CD14-positive monocyte (primary cell): Measurements from ENCODE around the gene MTARC2. TPM values are rescaled to one million over a fixed set of nuclear protein-coding genes. Genes with fewer than 3 reads are reported as not detected.

ENCODE experiments used
- DNase-seq, 3 donors: peaks; one replicate each; pipeline ENCODE4 v3.0.0-alpha.2; 2011 to 2022
- H2AFZ ChIP-seq: 2 replicates; pipeline ENCODE4 v1.6.0; 2012; ENCODE audit warnings: mild to moderate bottlenecking, low read depth, low read length, inconsistent platforms; ENCODE audit not compliant: insufficient read depth, poor library complexity, severe bottlenecking
- H3K27ac ChIP-seq, 2 donors: 1 replicate in 1 of 2; 2 replicates in 1 of 2; pipeline ENCODE4 v1.5.1; 2012 to 2013; ENCODE audit warnings: low read length in 2 of 2, control low read depth in 1 of 2, inconsistent platforms in 1 of 2, low read depth in 1 of 2, mild to moderate bottlenecking in 1 of 2
- H3K27me3 ChIP-seq, 2 donors: one replicate each; pipeline versions ENCODE4 v1.6.0 to v1.6.1; 2011 to 2013; ENCODE audit warnings: low read length in 2 of 2; ENCODE audit not compliant: control insufficient read depth in 2 of 2, insufficient read depth in 2 of 2
- H3K36me3 ChIP-seq, 2 donors: replicated peaks in 1 of 2; 1 replicate in 1 of 2; 2 replicates in 1 of 2; pipeline versions ENCODE4 v1.5.1 to v1.6.1; 2012 to 2013; ENCODE audit warnings: low read length in 2 of 2, control low read depth in 1 of 2, inconsistent platforms in 1 of 2, mild to moderate bottlenecking in 1 of 2; ENCODE audit not compliant: insufficient read depth in 2 of 2, control insufficient read depth in 1 of 2
- H3K4me1 ChIP-seq, 2 donors: 1 replicate in 1 of 2; 2 replicates in 1 of 2; pipeline versions ENCODE4 v1.5.1 to v1.6.1; 2012 to 2013; ENCODE audit warnings: low read length in 2 of 2, control low read depth in 1 of 2, inconsistent platforms in 1 of 2, mild to moderate bottlenecking in 1 of 2, moderate library complexity in 1 of 2; ENCODE audit not compliant: insufficient read depth in 2 of 2, control insufficient read depth in 1 of 2
- H3K4me2 ChIP-seq: replicated peaks from 2 replicates; pipeline ENCODE3; 2012; ENCODE audit warnings: low read length, moderate library complexity, mild to moderate bottlenecking; ENCODE audit not compliant: poor library complexity, severe bottlenecking; ENCODE audit errors: extremely low read depth
- H3K4me3 ChIP-seq, 3 experiments: fragments of 200-600 bp in 1 of 3; sonication (generic) in 1 of 3; replicated peaks in 1 of 3; 1 replicate in 2 of 3; 2 replicates in 1 of 3; pipeline ENCODE4 v1.5.1; 2011 to 2013; ENCODE audit warnings: low read length in 3 of 3, mild to moderate bottlenecking in 3 of 3, control low read depth in 2 of 3, low read depth in 2 of 3, inconsistent platforms in 1 of 3, moderate library complexity in 1 of 3
- H3K79me2 ChIP-seq: 2 replicates; pipeline ENCODE4 v1.6.0; 2012; ENCODE audit warnings: mild to moderate bottlenecking, control low read depth, inconsistent platforms, low read length, moderate library complexity; ENCODE audit not compliant: insufficient read depth
- H3K9ac ChIP-seq: 2 replicates; pipeline ENCODE4 v1.6.0; 2017; ENCODE audit warnings: low read length, mild to moderate bottlenecking; ENCODE audit not compliant: insufficient read depth, poor library complexity, severe bottlenecking
- H3K9me3 ChIP-seq, 2 donors: replicated peaks in 1 of 2; 1 replicate in 1 of 2; 2 replicates in 1 of 2; pipeline versions ENCODE4 v1.5.1 to v1.6.1; 2012 to 2013; ENCODE audit warnings: low read length in 2 of 2, control low read depth in 1 of 2; ENCODE audit not compliant: control insufficient read depth in 1 of 2, insufficient read depth in 1 of 2
- H4K20me1 ChIP-seq: 2 replicates; pipeline ENCODE4 v1.6.0; 2012; ENCODE audit warnings: mild to moderate bottlenecking, low read length, control low read depth, moderate library complexity; ENCODE audit not compliant: insufficient read depth
- H3K27ac Mint-ChIP-seq, 7 donors: one replicate each; pipeline ENCODE4 v1.8.0; 2020; ENCODE audit warnings: mild to moderate bottlenecking in 7 of 7, mixed read lengths in 7 of 7, moderate library complexity in 6 of 7, inconsistent platforms in 2 of 7
- H3K27me3 Mint-ChIP-seq, 3 donors: one replicate each; pipeline ENCODE4 v1.8.0; 2021 to 2022; ENCODE audit warnings: low read depth in 3 of 3, mild to moderate bottlenecking in 3 of 3, mixed read lengths in 3 of 3, moderate library complexity in 3 of 3, inconsistent platforms in 1 of 3
- H3K36me3 Mint-ChIP-seq, 2 donors: one replicate each; pipeline ENCODE4 v1.8.0; 2020; ENCODE audit warnings: mixed read lengths in 2 of 2, inconsistent platforms in 1 of 2, mild to moderate bottlenecking in 1 of 2
- H3K4me1 Mint-ChIP-seq: one replicate; pipeline ENCODE4 v1.8.0; 2020; ENCODE audit warnings: mild to moderate bottlenecking, mixed read lengths
- H3K4me3 Mint-ChIP-seq, 2 donors: one replicate each; pipeline ENCODE4 v1.8.0; 2020; ENCODE audit warnings: mild to moderate bottlenecking in 2 of 2, mixed read lengths in 2 of 2, moderate library complexity in 1 of 2
- H3K9me3 Mint-ChIP-seq, 7 donors: one replicate each; pipeline ENCODE4 v1.8.0; 2020 to 2022; ENCODE audit warnings: mixed read lengths in 7 of 7, mild to moderate bottlenecking in 6 of 7, moderate library complexity in 6 of 7, inconsistent platforms in 2 of 7
- WGBS: methylation state at CpG from one replicate; pipeline ENCODE4 v1.1.5; 2013; ENCODE audit warnings: missing lambda C conversion rate; ENCODE audit not compliant: insufficient coverage; 5-methylcytosine and 5-hydroxymethylcytosine counted together
- intact Hi-C, 2 donors: fragments of 100-400 bp; cut with micrococcal nuclease; formaldehyde crosslinking; loops; one replicate each; pipeline versions ENCODE4 v1.15.0 to v1.15.1; 2023
- polyA plus RNA-seq, 3 donors: library from polyadenylated mRNA; depleted of rRNA in 1 of 3; unstranded in 2 of 3; stranded (reverse) in 1 of 3; fragments of 300-500 nt in 2 of 3; fragments of >200 nt in 1 of 3; fragmentation: Illumina TruSeq in 2 of 3; gene quantifications; 1 replicate in 2 of 3; 2 replicates in 1 of 3; pipeline ENCODE4 v1.2.3, GENCODE V29; 2012 to 2021
- TF ChIP-seq, protein P1 (sequence below): fragments of 200-600 bp; IDR thresholded peaks from one replicate; pipeline ENCODE4 v1.8.0; 2022; ENCODE audit warnings: antibody characterized with exemption, mild to moderate bottlenecking

The MTARC2 gene
- polyA plus RNA-seq, 3 donors = 0.29 to 0.81 (median 0.56) TPM

DNA sequence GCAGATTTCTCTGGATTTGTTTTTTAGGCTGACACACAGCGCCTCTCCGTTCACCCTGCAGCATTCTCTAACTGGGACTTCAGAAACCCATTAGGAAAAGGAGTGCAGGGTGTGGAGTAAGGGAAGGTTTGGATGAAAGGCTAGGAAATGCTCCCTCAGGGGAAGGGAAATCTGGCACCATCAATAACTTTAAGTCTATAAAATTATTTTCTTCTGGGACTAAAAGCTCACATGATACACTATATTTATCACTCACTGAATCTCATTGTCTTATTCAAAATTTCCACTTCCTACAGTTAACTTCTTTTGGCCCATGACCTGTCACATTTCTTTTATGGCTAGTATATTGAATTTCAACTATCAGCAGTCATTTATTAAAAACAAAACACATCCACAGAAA, 85.3 kb downstream of the MTARC2 start:
- Histone ChIP-seq H3K4me1 (no peaks in the 10 kb centered on the region), H3K9me3 (no peaks in the 10 kb centered on the region), H3K36me3 (peaks cover 5 to 20% of the 10 kb centered on the region in 2 donors), H3K27ac (no peak overlapping the region), H2AFZ (no peak overlapping the region), H4K20me1 (no peaks in the 10 kb centered on the region), H3K4me2 (no peak overlapping the region), H3K9ac (no peak overlapping the region), H3K4me3 (no peak overlapping the region), H3K27me3 (no peaks in the 10 kb centered on the region), H3K79me2 (no peaks in the 10 kb centered on the region)
- H3K4me1 Mint-ChIP-seq = no peaks in the 10 kb centered on the region
- no peak for DNase-seq
- no peak overlapping the region for H3K4me3 Mint-ChIP-seq
- peaks cover 0 to 4% (median 0%) of the 10 kb centered on the region in 7 donors for H3K9me3 Mint-ChIP-seq
- 100% methylated on average over 2 of the region's 2 CpGs for WGBS
- peaks cover 0 to 1% (median 0%) of the 10 kb centered on the region in 3 donors for H3K27me3 Mint-ChIP-seq
- no peak overlapping the region for H3K27ac Mint-ChIP-seq
- TF ChIP-seq, protein P1, sequence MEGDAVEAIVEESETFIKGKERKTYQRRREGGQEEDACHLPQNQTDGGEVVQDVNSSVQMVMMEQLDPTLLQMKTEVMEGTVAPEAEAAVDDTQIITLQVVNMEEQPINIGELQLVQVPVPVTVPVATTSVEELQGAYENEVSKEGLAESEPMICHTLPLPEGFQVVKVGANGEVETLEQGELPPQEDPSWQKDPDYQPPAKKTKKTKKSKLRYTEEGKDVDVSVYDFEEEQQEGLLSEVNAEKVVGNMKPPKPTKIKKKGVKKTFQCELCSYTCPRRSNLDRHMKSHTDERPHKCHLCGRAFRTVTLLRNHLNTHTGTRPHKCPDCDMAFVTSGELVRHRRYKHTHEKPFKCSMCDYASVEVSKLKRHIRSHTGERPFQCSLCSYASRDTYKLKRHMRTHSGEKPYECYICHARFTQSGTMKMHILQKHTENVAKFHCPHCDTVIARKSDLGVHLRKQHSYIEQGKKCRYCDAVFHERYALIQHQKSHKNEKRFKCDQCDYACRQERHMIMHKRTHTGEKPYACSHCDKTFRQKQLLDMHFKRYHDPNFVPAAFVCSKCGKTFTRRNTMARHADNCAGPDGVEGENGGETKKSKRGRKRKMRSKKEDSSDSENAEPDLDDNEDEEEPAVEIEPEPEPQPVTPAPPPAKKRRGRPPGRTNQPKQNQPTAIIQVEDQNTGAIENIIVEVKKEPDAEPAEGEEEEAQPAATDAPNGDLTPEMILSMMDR = no peak
- peaks cover 23 to 24% of the 10 kb centered on the region in 2 donors for H3K36me3 Mint-ChIP-seq
- intact Hi-C loops = no loop called here

Other genes starting within 250 kb of the MTARC2 start
- not detected for gene MARK1, start 220.2 kb upstream of the MTARC2 start, polyA plus RNA-seq
- 1 to 10 TPM in 2 of 3 donors, under 1 TPM in 1; 0.47 to 3.1 (median 1.9) TPM for gene C1orf115, start 58.0 kb upstream of the MTARC2 start, polyA plus RNA-seq
- 10 to 100 TPM; 25.2 to 80.6 (median 70.9) TPM for gene MTARC1, start 38.6 kb downstream of the MTARC2 start, polyA plus RNA-seq
- 10 to 100 TPM; 17.1 to 44.0 (median 17.6) TPM for gene HLX, start 131.1 kb downstream of the MTARC2 start, polyA plus RNA-seq